ENCODE data around the gene BCAR1. TPM values are rescaled to one million over a fixed set of nuclear protein-coding genes. Genes with fewer than 3 reads are reported as not detected.

Gene BCAR1
- total RNA-seq, 1 donor from 2014 or later = 61.7 TPM

GRCh38 chr16:75258807-75259141 is 7.3 kb upstream of the BCAR1 start:
- no peaks in the 10 kb centered on the region for H3K36me3 ChIP-seq
- H3K27ac ChIP-seq = no peak overlapping the region
- DNase-seq = no peak
- H3K4me1 ChIP-seq = peaks cover 80% of the 10 kb centered on the region
- no peak for ATAC-seq
- H3K27me3 ChIP-seq = no peaks in the 10 kb centered on the region
- TF ChIP-seq CTCF (IDR thresholded peaks at IDR 0.05) = no peak
- H3K4me3 ChIP-seq = no peak overlapping the region
- intact Hi-C loops (cut with DNase I) = no loop called here
- H3K9me3 ChIP-seq = no peaks in the 10 kb centered on the region

GRCh38 chr16:75257886-75258806 is 6.7 kb upstream of the BCAR1 start:
- H3K4me1 ChIP-seq = peaks cover 80% of the 10 kb centered on the region
- intact Hi-C loops (cut with DNase I) = no loop called here

GRCh38 chr16:75256696-75257343 is 5.4 kb upstream of the BCAR1 start:
- Histone ChIP-seq H3K4me3 (no peak overlapping the region), H3K36me3 (no peaks in the 10 kb centered on the region), H3K27ac (peak overlapping the region; percentile 81), H3K9me3 (no peaks in the 10 kb centered on the region), H3K4me1 (peaks cover 80% of the 10 kb centered on the region), H3K27me3 (no peaks in the 10 kb centered on the region)
- intact Hi-C loops (cut with DNase I) = no loop called here
- TF ChIP-seq CTCF (IDR thresholded peaks at IDR 0.05) = no peak
- peak; percentile 22 for ATAC-seq
- no peak for DNase-seq

More at GRCh38 chr16:75257886-75258806, 6.7 kb upstream of the BCAR1 start:
- Histone ChIP-seq H3K4me3 (no peak overlapping the region), H3K36me3 (no peaks in the 10 kb centered on the region), H3K9me3 (no peaks in the 10 kb centered on the region), H3K27me3 (no peaks in the 10 kb centered on the region), H3K27ac (peak overlapping the region; percentile 81)
- TF ChIP-seq CTCF (IDR thresholded peaks at IDR 0.05) = no peak
- DNase-seq (no peak), ATAC-seq (no peak)

- DNase-seq (peak; percentile 70), ATAC-seq (peak; percentile 2)
- no peak for TF ChIP-seq CTCF (IDR thresholded peaks at IDR 0.05)
- Histone ChIP-seq H3K27ac (peak overlapping the region; percentile 81), H3K27me3 (no peaks in the 10 kb centered on the region), H3K4me1 (peaks cover 75% of the 10 kb centered on the region), H3K9me3 (no peaks in the 10 kb centered on the region), H3K4me3 (no peak overlapping the region), H3K36me3 (no peaks in the 10 kb centered on the region)
- intact Hi-C loops (cut with DNase I) = no loop called here
These were observed 4.7 kb upstream of the BCAR1 start for GRCh38 chr16:75256059-75256571.

- H3K4me1 ChIP-seq = peaks cover 80% of the 10 kb centered on the region
- no peaks in the 10 kb centered on the region for H3K27me3 ChIP-seq
- no peaks in the 10 kb centered on the region for H3K36me3 ChIP-seq
- H3K4me3 ChIP-seq = no peak overlapping the region
- ATAC-seq (peak; percentile 52), DNase-seq (peak; percentile 70)
- intact Hi-C loops (cut with DNase I) = loop anchor here (5.0 kb wide), 1 partner anchor 128 kb away; no protein-coding TSS in a partner anchor
- no peak for TF ChIP-seq CTCF (IDR thresholded peaks at IDR 0.05)
- peak overlapping the region; percentile 81 for H3K27ac ChIP-seq
- H3K9me3 ChIP-seq = no peaks in the 10 kb centered on the region
These were observed 3.0 kb upstream of the BCAR1 start for GRCh38 chr16:75254359-75254837.
